BJ (cell line): ENCODE results near the gene GALK2. TPM values are rescaled to one million over a fixed set of nuclear protein-coding genes. Genes with fewer than 3 reads are reported as not detected.

ENCODE experiments used
- CTCF ChIA-PET: fragments of 350-600 bp; formaldehyde crosslinking; extraction: SDS; loops from one replicate; lab custom pipeline; 2021; ENCODE audit warnings: antibody characterized with exemption, inconsistent platforms; lab: Yijun Ruan, JAX
- POLR2A ChIA-PET: fragments of 300-600 bp; sonication (Branson Sonifier 250); formaldehyde crosslinking; extraction: SDS; loops from one replicate; lab custom pipeline; 2021; ENCODE audit warnings: antibody characterized with exemption; lab: Charles Lee
- DNase-seq: peaks from one replicate; pipeline ENCODE4 v3.0.0-alpha.2; 2011; ENCODE audit warnings: low read depth
- H3K27me3 ChIP-seq: 2 replicates; pipeline ENCODE4 v1.6.0; 2011; ENCODE audit warnings: low read length; ENCODE audit not compliant: control insufficient read depth, insufficient read depth
- H3K36me3 ChIP-seq: 2 replicates; pipeline ENCODE4 v1.5.1; 2011; ENCODE audit warnings: low read length; ENCODE audit not compliant: control insufficient read depth, insufficient read depth
- H3K4me3 ChIP-seq: 2 replicates; pipeline ENCODE4 v1.5.1; 2011; ENCODE audit warnings: low read depth, mild to moderate bottlenecking, control low read depth, low read length
- polyA plus RNA-seq: library from polyadenylated mRNA; depleted of rRNA; stranded (reverse); fragments of >200 nt; gene quantifications from 2 replicates; pipeline ENCODE4 v1.2.3, GENCODE V29; 2011
- TF ChIP-seq, protein P1 (sequence below): IDR thresholded peaks from 2 replicates; pipeline ENCODE4 v1.5.1; 2011; ENCODE audit warnings: low read depth, mild to moderate bottlenecking, control low read depth, inconsistent platforms, low read length, moderate library complexity; ENCODE audit not compliant: insufficient read depth

The GALK2 gene
- polyA plus RNA-seq, 1 experiment, result 19.4 TPM

DNA sequence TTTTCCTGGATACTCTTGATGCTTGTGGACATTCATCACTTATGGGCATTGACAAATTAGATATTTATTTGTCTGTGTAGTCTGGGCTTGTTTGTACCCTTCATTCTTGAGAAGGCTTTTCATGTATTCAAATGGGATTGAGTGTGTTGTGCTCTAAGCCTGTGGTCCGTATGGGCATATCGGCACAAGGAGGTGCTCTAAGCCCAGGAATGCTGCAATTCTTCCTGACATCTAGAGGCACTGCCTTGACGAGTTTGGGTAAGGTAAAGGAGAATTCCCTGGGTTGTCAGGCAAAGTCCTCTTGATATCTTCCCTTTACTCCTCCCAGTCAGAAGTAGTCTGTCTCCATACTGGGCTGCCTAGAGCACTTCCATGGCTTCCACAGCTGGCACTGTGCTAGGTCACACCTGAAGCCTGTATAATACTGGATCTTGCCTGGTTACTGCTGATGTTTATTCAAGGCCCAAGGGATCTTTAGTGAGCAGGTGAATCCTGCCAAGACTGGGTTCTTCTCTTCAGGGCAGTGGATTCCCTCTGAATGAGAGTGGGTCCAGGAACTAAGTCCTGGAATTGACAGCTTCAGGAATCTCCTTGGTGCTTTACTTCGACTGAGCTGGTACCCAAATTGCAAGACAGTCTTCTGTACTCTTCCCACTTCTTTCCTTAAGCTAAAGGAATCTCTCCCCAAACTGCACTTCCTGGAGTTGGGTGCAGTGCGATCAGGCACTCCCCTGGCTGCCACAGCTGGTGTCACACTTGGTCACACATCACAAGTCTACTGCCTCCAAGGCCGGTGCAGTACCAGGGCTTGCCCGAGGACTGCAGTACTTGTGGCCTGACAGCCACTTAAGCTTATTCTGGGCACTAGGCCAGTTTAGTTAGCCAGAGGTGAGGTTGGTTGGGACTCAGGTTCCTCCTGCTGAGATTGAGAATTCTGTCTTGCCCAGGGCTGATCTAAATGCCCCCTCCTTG lies 46.0 kb downstream of the GALK2 start:
- CTCF ChIA-PET, result no interaction called here

DNA sequence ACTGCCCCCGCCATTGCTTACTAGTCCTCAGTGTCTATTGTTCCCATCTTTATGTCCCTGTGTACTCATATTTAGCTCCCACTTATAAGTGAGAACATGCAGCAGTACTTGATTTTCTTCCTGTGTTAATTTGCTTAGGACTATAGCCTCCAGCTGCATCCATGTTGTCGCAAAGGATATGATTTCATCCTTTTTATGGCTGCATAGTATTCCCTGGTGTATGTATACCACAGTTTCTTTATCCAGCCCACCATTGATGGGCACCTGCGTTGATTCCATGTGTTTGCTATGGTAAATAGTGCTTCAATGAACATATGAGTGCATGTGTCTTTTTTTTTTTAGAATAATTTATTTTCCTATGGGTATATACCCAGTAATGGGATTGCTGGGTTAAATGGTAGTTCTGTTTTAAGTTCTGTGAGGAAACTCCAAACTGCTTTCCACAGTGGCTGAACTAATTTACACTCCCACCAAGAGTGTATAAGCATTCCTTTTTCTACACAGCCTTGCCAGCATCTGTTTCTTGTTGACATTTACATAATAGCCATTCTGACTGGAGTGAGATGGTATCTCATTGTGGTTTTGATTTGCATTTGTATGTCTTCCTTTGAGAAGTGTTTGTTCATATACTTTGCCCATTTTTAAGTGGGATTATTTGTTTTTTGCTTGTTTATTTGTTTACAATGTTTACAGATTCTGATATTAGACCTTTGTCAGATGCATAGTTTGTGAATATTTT lies 53.7 kb downstream of the GALK2 start:
- TF ChIP-seq, protein P1, sequence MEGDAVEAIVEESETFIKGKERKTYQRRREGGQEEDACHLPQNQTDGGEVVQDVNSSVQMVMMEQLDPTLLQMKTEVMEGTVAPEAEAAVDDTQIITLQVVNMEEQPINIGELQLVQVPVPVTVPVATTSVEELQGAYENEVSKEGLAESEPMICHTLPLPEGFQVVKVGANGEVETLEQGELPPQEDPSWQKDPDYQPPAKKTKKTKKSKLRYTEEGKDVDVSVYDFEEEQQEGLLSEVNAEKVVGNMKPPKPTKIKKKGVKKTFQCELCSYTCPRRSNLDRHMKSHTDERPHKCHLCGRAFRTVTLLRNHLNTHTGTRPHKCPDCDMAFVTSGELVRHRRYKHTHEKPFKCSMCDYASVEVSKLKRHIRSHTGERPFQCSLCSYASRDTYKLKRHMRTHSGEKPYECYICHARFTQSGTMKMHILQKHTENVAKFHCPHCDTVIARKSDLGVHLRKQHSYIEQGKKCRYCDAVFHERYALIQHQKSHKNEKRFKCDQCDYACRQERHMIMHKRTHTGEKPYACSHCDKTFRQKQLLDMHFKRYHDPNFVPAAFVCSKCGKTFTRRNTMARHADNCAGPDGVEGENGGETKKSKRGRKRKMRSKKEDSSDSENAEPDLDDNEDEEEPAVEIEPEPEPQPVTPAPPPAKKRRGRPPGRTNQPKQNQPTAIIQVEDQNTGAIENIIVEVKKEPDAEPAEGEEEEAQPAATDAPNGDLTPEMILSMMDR, result no peak
- Histone ChIP-seq H3K36me3 (no peaks in the 10 kb centered on the region), H3K27me3 (no peaks in the 10 kb centered on the region), H3K4me3 (no peak overlapping the region)
- ChIA-PET CTCF (interaction anchor here (0.6 to 1.1 kb wide), 2 partner anchors 12 to 147 kb away, joined by 3 to 4 read pairs; no protein-coding TSS in a partner anchor), POLR2A (no interaction called here)
- DNase-seq, result no peak

More for the DNA sequence above, 46.0 kb downstream of the GALK2 start:
- POLR2A ChIA-PET, result no interaction called here
- H3K36me3 ChIP-seq, result no peaks in the 10 kb centered on the region; the same call in 1 of the 2 replicates
- DNase-seq, result no peak
- no peaks in the 10 kb centered on the region for H3K27me3 ChIP-seq
- H3K4me3 ChIP-seq, result no peak overlapping the region
- TF ChIP-seq, protein P1, result no peak

DNA sequence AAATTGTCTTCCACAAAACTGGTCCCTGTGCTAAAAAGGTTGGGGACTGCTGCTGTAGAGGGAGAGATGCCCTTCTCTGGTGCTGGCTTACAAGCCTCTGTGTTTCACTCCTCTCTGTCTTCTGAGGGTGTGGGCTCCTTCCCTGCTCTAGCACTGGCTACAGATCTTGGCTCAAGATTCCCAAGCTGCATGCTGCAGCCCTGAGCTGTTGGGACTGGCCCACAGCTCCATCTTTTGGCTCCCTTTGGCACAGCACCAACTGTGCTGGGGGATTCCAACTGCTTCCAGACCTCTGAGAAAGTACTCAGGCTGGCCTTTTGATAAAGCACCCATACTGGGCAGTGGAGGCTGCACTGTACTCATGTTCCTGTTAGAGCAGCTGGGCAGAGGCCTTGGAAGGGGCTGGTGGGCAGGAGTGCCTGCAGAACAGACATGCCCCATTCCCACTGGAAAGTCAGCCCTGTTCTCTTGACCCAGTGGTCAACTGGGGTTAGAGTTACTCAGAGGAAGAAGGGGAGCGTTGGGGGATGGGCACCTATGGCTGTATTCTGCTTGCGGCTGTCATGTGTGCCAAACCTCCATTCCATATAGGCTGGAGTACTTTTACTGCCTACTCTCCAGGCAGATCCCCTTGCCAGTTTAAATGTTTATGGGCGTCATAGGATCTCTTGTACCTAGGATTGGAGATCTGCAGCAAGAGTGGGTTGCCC lies 55.7 kb downstream of the GALK2 start:
- Histone ChIP-seq H3K36me3 (no peaks in the 10 kb centered on the region), H3K4me3 (no peak overlapping the region), H3K27me3 (no peaks in the 10 kb centered on the region)
- TF ChIP-seq, protein P1, result peak; percentile 9; the same call in 1 of the 2 replicates
- no peak for DNase-seq
- CTCF ChIA-PET, result no interaction called here
- POLR2A ChIA-PET, result no interaction called here

DNA sequence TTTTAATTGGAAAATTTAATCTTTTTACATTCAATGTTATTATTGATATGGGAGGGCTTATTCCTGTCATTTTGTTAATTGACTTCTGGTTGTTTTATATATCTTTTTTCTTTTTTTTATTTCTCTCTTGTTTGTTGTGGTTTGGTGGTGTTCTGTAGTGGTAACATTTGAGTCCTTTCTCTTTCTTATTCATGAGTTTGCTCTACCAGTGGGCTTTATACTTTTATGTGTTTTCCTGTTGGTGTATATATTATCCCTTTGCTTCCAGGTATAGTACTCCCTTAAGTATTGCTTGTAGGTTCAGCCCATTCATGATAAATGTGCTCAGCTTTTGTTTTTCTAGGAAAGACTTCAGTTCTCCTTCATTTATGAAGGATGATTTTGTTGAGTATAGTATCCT lies 57.6 kb downstream of the GALK2 start:
- DNase-seq, result no peak
- H3K27me3 ChIP-seq, result no peaks in the 10 kb centered on the region
- no peaks in the 10 kb centered on the region; the same call in 1 of the 2 replicates for H3K36me3 ChIP-seq
- H3K4me3 ChIP-seq, result no peak overlapping the region
- ChIA-PET POLR2A (no interaction called here), CTCF (no interaction called here)
- TF ChIP-seq, protein P1, result no peak
